Right cardiac atrium (tissue), 5 donors: ENCODE results near the gene TIMM8A. TPM values are rescaled to one million over a fixed set of nuclear protein-coding genes. Genes with fewer than 3 reads are reported as not detected.
"Not testable (repeated sequence)": the region's sequence is repeated elsewhere in the genome, so short reads cannot be mapped to it uniquely, and the experiment has no call there.

Source experiments
- ATAC-seq, 2 donors: fragments of 200-7000 bp; cut with Tn5 transposase; one replicate each; pipeline versions ENCODE4 v1.8.0 to v1.9.1; 2020; ENCODE audit warnings: moderate library complexity in 2 of 2, mild to moderate bottlenecking in 1 of 2
- DNase-seq, 3 donors: peaks; one replicate each; pipeline ENCODE4 v3.0.0-alpha.2; 2020
- H3K27ac ChIP-seq: one replicate; pipeline ENCODE4 v1.5.1; 2013; ENCODE audit warnings: mild to moderate bottlenecking, low read length, control low read depth, moderate library complexity
- H3K27me3 ChIP-seq: one replicate; pipeline ENCODE4 v1.6.1; 2013; ENCODE audit not compliant: control insufficient read depth, insufficient read depth
- H3K4me1 ChIP-seq: one replicate; pipeline ENCODE4 v1.6.1; 2013; ENCODE audit warnings: low read length; ENCODE audit not compliant: control insufficient read depth, insufficient read depth
- H3K4me3 ChIP-seq: one replicate; pipeline ENCODE4 v1.5.1; 2013; ENCODE audit warnings: low read length, control low read depth
- H3K9me3 ChIP-seq: one replicate; pipeline ENCODE4 v1.6.1; 2013; ENCODE audit warnings: low read length; ENCODE audit not compliant: control insufficient read depth
- WGBS: extraction: QIAGEN DNeasy Blood & Tissue Kit; methylation state at CpG from one replicate; pipeline ENCODE4 v1.1.7; 2013; 5-methylcytosine and 5-hydroxymethylcytosine counted together
- intact Hi-C, 4 donors: fragments of 100-400 bp; cut with DNase I; formaldehyde crosslinking; loops; one replicate each; pipeline versions ENCODE4 v1.11.0 to v1.14.0; 2022 to 2023
- polyA plus RNA-seq: library from polyadenylated mRNA; stranded (reverse); fragments of 200-250 nt; gene quantifications from one replicate; pipeline ENCODE4 v1.2.3, GENCODE V29; 2013
- total RNA-seq, 4 donors: library from RNA; stranded (reverse); fragmentation: NEBNext Ultra II Directional; extraction: Animal tissue kit (Norgen Biotek cat#: 25700); gene quantifications; one replicate each; pipeline ENCODE4 v1.2.1, GENCODE V29; 2021
- donor health status: healthy with polysubstance abuse.
- donor health status: DM: no; HTN: yes; CAD: no.
- donor health status: DM: no; HTN: no; CAD: no.
- donor health status: DM: no; HTN: yes; CAD: no; lungs with severe emphysema.
- donor health status: DM: yes; HTN: yes; CAD: no.

The TIMM8A gene
- total and polyA plus RNA-seq, 5 donors = 12.9 to 20.3 (median 18.6) TPM

GRCh38 chrX:101359966-101360365, 11.4 kb upstream of the TIMM8A start:
- H3K4me3 ChIP-seq = no peak overlapping the region
- ATAC-seq = no peak
- 28% methylated on average over 1 of the region's 1 CpG for WGBS
- H3K9me3 ChIP-seq = no peaks in the 10 kb centered on the region
- no peak for DNase-seq
- H3K4me1 ChIP-seq = no peaks in the 10 kb centered on the region
- intact Hi-C loops = no loop called here
- H3K27me3 ChIP-seq = no peaks in the 10 kb centered on the region
- H3K27ac ChIP-seq = no peak overlapping the region

- Histone ChIP-seq H3K4me1 (no peaks in the 10 kb centered on the region), H3K27me3 (no peaks in the 10 kb centered on the region), H3K9me3 (no peaks in the 10 kb centered on the region), H3K27ac (no peak overlapping the region), H3K4me3 (no peak overlapping the region)
- WGBS = 45% methylated on average over 5 of the region's 5 CpGs
- no peak for ATAC-seq
- no peak for DNase-seq
- intact Hi-C loops = no loop called here
Observed at GRCh38 chrX:101357166-101357795, 8.7 kb upstream of the TIMM8A start.

GRCh38 chrX:101349193-101349562, 636 bp upstream of the TIMM8A start:
- H3K4me1 ChIP-seq = peaks cover 2% of the 10 kb centered on the region
- H3K27ac ChIP-seq = no peak overlapping the region
- intact Hi-C loops = no loop called here
- no peaks in the 10 kb centered on the region for H3K27me3 ChIP-seq
- DNase-seq (no peak), ATAC-seq (no peak)
- no peaks in the 10 kb centered on the region for H3K9me3 ChIP-seq
- peak overlapping the region; percentile 92 for H3K4me3 ChIP-seq
- WGBS = 26% methylated on average over 4 of the region's 4 CpGs

- Histone ChIP-seq H3K27me3 (no peaks in the 10 kb centered on the region), H3K4me3 (peak overlapping the region; percentile 92), H3K4me1 (peaks cover 2% of the 10 kb centered on the region), H3K27ac (peak overlapping the region; percentile 73), H3K9me3 (no peaks in the 10 kb centered on the region)
- 2% methylated on average over 14 of the region's 14 CpGs for WGBS
- DNase-seq (no peak), ATAC-seq (peak; percentile 13 to 31)
- intact Hi-C loops = no loop called here
Observed at GRCh38 chrX:101347859-101348451, 587 bp downstream of the TIMM8A start.

- intact Hi-C loops = no loop called here
- ATAC-seq = no peak
- no peaks in the 10 kb centered on the region for H3K4me1 ChIP-seq
- DNase-seq = no peak
- H3K4me3 ChIP-seq = no peak overlapping the region
- H3K9me3 ChIP-seq = no peaks in the 10 kb centered on the region
- H3K27ac ChIP-seq = no peak overlapping the region
- H3K27me3 ChIP-seq = no peaks in the 10 kb centered on the region
- WGBS = 84% methylated on average over 4 of the region's 4 CpGs
Observed at GRCh38 chrX:101337776-101338271, 10.7 kb downstream of the TIMM8A start.

GRCh38 chrX:101334310-101334709, 14.2 kb downstream of the TIMM8A start:
- ATAC-seq, intact Hi-C loops, H3K4me3 ChIP-seq, DNase-seq, H3K9me3 ChIP-seq, H3K27ac ChIP-seq, H3K4me1 ChIP-seq, H3K27me3 ChIP-seq: not testable (repeated sequence)
- 68% methylated on average over 7 of the region's 7 CpGs for WGBS

GRCh38 chrX:101326600-101326999, 21.9 kb downstream of the TIMM8A start:
- H3K9me3 ChIP-seq, intact Hi-C loops, H3K27me3 ChIP-seq, ATAC-seq, DNase-seq, H3K4me3 ChIP-seq, H3K27ac ChIP-seq, H3K4me1 ChIP-seq: not testable (repeated sequence)
- whole genome bisulfite sequencing = 86% methylated on average over 3 of the region's 3 CpGs

- intact Hi-C loops = no loop called here
- Histone ChIP-seq H3K27ac (no peak overlapping the region), H3K9me3 (no peaks in the 10 kb centered on the region), H3K27me3 (no peaks in the 10 kb centered on the region), H3K4me1 (no peaks in the 10 kb centered on the region), H3K4me3 (no peak overlapping the region)
- ATAC-seq (no peak), DNase-seq (no peak)
- WGBS = 96% methylated on average over 1 of the region's 1 CpG
Observed at GRCh38 chrX:101303790-101304189, 44.8 kb downstream of the TIMM8A start.

Other genes with a start within 250 kb of the TIMM8A start
- under 1 TPM; 0.03 to 0.17 (median 0.13) TPM for gene DRP2, start 129.0 kb downstream of the TIMM8A start, total RNA-seq
- 0.27 TPM for gene DRP2, start 129.0 kb downstream of the TIMM8A start, polyA plus RNA-seq
- not detected for gene TAF7L, start 57.4 kb downstream of the TIMM8A start, total RNA-seq
- not detected for gene TAF7L, start 57.4 kb downstream of the TIMM8A start, polyA plus RNA-seq
- gene BTK, start 37.4 kb upstream of the TIMM8A start, total RNA-seq = 1 to 10 TPM; 1.6 to 3.6 (median 3.3) TPM
- gene BTK, start 37.4 kb upstream of the TIMM8A start, polyA plus RNA-seq = 0.88 TPM
- 100 to 1,000 TPM in 2 of 4 donors, 10 to 100 TPM in 2; 71.2 to 109 (median 99.8) TPM for gene RPL36A, start 42.3 kb upstream of the TIMM8A start, total RNA-seq
- 1,005 TPM for gene RPL36A, start 42.3 kb upstream of the TIMM8A start, polyA plus RNA-seq
- 10 to 100 TPM; 10.4 to 20.5 (median 17.9) TPM for gene GLA, start 59.2 kb upstream of the TIMM8A start, total RNA-seq
- gene GLA, start 59.2 kb upstream of the TIMM8A start, polyA plus RNA-seq = 20.7 TPM
- gene HNRNPH2, start 59.5 kb upstream of the TIMM8A start, total RNA-seq = 10 to 100 TPM; 54.6 to 69.4 (median 58.8) TPM
- 53.3 TPM for gene HNRNPH2, start 59.5 kb upstream of the TIMM8A start, polyA plus RNA-seq
- 10 to 100 TPM in 1 of 4 donors, 1 to 10 TPM in 3; 8.4 to 10.3 (median 8.7) TPM for gene ARMCX4, start 136.7 kb upstream of the TIMM8A start, total RNA-seq
- gene ARMCX4, start 136.7 kb upstream of the TIMM8A start, polyA plus RNA-seq = 14.1 TPM
- 10 to 100 TPM; 35.3 to 45.6 (median 36.2) TPM for gene ARMCX1, start 201.8 kb upstream of the TIMM8A start, total RNA-seq
- gene ARMCX1, start 201.8 kb upstream of the TIMM8A start, polyA plus RNA-seq = 31.2 TPM